Femur (tissue), 1 donor: ENCODE results near the gene NR1H2.

ENCODE experiments used
- DNase-seq: peaks from one replicate; pipeline ENCODE4 v3.0.0-alpha.2; 2017

Gene NR1H2

GRCh38 chr19:50406156-50406820 lies 30.0 kb downstream of the NR1H2 start:
- no peak for DNase-seq

GRCh38 chr19:50406829-50407228 lies 30.6 kb downstream of the NR1H2 start:
- DNase-seq = no peak

- no peak for DNase-seq
Observed at GRCh38 chr19:50409347-50409746, 33.1 kb downstream of the NR1H2 start.

- no peak for DNase-seq
Observed at GRCh38 chr19:50410109-50410508, 33.9 kb downstream of the NR1H2 start.

GRCh38 chr19:50412419-50412818 lies 36.2 kb downstream of the NR1H2 start:
- no peak for DNase-seq

- DNase-seq = no peak
Observed at GRCh38 chr19:50413096-50413495, 36.8 kb downstream of the NR1H2 start.

- DNase-seq = no peak
Observed at GRCh38 chr19:50413531-50413930, 37.3 kb downstream of the NR1H2 start.

- DNase-seq = peak; percentile 84
Observed at GRCh38 chr19:50414864-50415660, 38.8 kb downstream of the NR1H2 start.

- peak; percentile 69 for DNase-seq
Observed at GRCh38 chr19:50415661-50416033, 39.4 kb downstream of the NR1H2 start.

- no peak for DNase-seq
Observed at GRCh38 chr19:50416034-50416977, 40.0 kb downstream of the NR1H2 start.

- DNase-seq = no peak
Observed at GRCh38 chr19:50417111-50418081, 41.1 kb downstream of the NR1H2 start.

- DNase-seq = no peak
Observed at GRCh38 chr19:50418176-50419021, 42.1 kb downstream of the NR1H2 start, which contains the start of gene SPIB. SPIB (plus strand) TSS chr19:50418938; CDS start chr19:50418963, 25 bp downstream.

- no peak for DNase-seq
Observed at GRCh38 chr19:50419022-50419579, 42.8 kb downstream of the NR1H2 start.

GRCh38 chr19:50419580-50420035 lies 43.4 kb downstream of the NR1H2 start:
- no peak for DNase-seq

- DNase-seq = no peak
Observed at GRCh38 chr19:50420127-50420526, 43.9 kb downstream of the NR1H2 start.

- DNase-seq = no peak
Observed at GRCh38 chr19:50420808-50421207, 44.6 kb downstream of the NR1H2 start.

GRCh38 chr19:50422397-50423278 lies 46.4 kb downstream of the NR1H2 start:
- no peak for DNase-seq

- no peak for DNase-seq
Observed at GRCh38 chr19:50423279-50424113, 47.2 kb downstream of the NR1H2 start.
